Measurements from ENCODE around the gene PLOD1.

- TF ChIP-seq CTCF (conservative IDR thresholded peaks at IDR 0.05 in 1 of 2, IDR thresholded peaks at IDR 0.05 in 1 of 2; ENCODE audit: low read depth in 1 of 2, low read length in 2 of 2) (no peak), EZH2 (IDR thresholded peaks at IDR 0.05; ENCODE audit: low read length, missing control alignments) (no peak)
These were observed 50.1 kb downstream of the PLOD1 start for GRCh38 chr1:11984576-11984975.
